NCI-H2029 (cell line): Measurements from ENCODE around the gene LMNB1.
"Not testable (repeated sequence)": the region's sequence is repeated elsewhere in the genome, so short reads cannot be mapped to it uniquely, and the experiment has no call there.

Source experiments
- DNase-seq: peaks from one replicate; lab custom pipeline; 2025; lab: John Stamatoyannopoulos, UW

Gene LMNB1

DNA sequence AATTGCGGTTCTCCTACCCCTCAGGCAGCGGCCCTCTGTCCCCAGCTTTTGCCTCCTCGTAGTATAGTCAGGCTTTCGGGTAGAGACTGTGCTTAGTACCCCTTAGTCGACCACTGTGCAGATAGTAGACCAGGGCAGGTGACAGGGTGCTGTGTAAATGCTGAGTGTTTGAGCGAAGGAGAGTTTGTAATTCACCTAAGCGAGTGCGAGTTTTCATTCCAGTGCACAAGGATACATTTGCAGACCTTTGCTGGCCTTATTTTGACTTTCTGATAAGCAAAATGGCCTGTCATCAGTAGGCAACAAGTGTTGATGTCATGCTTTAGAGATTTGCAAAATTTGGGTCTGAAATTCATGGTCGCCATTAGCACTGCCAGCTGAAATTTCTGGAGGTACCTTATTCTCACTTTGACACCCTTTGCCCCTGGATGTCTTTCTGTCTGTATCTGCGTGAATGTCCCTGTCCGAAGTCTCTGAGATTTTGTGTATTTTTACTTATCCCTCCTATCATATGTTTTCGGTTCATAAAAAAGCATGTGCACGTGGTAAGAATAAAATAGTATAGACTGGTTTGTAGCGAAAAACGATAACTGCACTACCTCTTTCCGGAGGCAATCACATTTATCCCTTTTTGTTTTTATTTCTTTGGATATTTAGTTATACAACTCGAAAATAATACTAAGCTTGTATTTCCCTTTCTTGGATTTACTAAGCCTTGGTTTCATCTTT, 1.9 kb downstream of the LMNB1 start:
- DNase-seq: no peak

DNA sequence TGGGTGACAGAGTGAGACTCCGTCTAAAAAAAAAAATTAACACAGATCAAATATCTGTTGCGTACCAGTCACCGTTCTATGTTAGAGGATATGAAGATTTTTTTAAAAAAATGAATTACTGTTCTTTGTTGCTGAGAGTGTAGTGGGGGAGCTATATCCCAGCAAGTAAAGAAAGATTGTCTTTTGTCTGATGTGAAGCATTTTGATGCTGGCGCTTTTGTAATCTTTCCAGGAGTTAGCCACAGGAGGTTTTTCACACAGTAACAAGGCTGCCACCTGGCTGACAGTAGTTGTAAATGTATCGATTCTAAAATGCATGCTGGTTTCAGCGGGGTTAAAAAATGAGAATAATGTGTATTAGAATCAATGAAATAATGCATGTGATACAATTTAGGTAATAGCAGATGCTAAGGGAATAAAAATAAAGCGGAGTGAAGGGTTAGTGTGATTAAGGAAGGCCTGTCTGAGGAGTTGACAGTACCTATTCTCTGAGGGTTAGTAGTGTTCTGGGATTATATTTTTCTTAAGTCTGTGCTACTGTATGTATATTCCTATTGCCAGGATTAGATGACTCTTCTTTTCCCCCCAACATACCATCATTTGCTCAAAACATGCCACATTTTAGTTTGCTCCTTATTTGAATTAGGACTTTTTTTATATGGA, 3.4 kb downstream of the LMNB1 start:
- DNase-seq: peak; percentile 11

DNA sequence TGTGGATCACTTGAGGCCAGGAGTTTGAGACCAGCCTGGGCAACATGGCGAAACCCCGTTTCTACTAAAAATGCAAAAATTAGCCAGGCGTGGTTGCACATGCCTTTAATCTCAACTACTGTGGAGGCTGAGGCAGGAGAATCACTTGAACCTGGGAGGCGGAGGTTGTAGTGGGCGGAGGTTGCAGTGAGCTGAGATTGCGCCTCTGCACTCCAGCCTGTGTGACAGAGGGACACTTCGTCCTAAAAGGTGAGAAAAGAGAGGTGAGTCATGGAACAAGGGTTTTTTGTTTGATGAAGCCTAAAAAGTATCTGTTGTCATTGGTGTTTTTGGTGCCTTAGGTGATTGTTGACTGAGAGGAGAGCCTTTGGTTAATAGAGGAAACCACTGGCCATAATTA, 11.5 kb downstream of the LMNB1 start:
- DNase-seq: not testable (repeated sequence)

DNA sequence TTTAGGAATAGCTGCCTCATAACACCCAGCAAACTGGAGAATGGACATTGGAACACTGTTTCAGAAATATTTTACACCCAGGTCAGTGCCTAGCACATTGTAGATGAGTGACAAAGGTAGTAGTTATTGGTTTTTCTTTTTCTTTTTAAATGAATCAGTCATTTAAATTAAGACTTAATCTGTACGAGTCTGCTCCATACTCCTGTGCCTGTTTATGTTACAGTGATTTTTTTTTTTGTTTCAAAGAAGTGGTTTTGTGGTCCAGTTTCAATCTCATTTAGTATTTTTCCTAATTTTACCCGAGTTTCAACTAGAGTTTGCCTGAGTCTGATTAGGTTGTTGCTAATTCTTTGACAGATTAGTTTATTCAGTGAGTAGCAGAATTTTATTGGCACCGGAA, 16.2 kb downstream of the LMNB1 start:
- no peak for DNase-seq

DNA sequence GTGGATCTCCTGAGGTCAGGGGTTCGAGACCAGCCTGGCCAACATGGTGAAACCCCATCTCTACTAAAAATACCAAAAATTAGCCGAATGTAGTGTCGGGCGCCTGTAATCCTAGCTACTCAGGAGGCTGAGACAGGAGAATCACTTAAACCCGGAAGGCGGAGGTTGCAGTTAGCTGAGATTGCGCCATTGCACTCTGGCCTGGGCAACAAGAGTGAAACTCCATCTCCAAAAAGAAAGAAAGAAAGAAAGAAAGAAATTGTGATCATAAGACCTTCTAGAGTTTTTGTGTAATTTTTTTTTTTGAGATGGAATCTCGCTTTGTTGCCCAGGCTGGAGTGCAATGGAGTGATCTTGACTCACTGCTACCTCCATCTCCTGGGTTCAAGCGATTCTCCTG, 16.7 kb downstream of the LMNB1 start:
- not testable (repeated sequence) for DNase-seq

DNA sequence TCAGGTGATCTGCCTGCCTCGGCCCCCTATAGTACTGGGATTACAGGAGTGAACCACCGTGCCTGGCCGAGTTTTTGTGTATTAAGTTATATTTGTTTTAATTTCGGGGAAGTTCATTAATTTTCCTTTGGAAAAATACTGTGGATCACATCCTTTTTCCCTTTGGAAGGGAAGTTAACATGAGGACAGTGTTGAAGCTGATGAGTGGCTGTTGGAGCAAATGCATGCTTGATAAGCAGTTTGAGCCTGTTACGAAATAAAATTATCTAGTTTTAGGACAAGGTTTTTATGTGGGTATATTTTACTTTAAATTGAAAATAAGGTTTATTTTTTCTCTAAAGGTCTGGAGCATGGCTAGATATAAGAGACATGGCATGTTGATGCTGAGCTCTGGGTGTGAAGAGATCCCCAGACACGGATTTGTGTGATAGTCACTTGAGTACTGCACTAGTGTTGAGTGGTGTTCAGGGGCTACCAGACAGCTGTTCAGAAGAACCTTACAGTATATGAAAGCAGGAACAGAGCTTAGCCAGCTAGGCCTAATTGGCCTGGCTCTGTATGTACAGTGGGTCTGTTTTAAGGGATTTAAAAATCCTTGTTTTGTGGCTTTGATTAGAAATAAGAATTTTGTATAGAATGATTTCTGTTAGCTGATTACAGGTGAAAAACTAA, 17.4 kb downstream of the LMNB1 start:
- DNase-seq: peak; percentile 19

DNA sequence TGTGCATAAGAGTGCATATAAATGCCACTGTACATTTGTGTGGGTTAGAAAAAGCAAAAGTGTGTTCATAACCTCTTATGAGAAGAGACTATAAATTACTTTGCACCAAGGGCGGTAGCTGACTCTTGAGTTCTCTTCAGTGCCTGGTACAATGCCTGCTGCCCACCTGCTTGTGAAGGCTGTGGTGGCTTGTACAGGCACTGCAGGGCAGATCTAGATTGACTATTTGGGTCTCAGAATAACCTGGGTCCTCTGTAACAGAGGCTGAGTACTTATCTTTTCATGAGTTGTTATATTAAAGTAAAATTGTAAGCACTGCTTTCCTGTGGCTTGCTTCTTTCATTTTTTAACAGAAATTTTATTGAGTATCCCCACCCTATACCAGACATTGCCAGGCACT, 22.8 kb downstream of the LMNB1 start:
- no peak for DNase-seq

DNA sequence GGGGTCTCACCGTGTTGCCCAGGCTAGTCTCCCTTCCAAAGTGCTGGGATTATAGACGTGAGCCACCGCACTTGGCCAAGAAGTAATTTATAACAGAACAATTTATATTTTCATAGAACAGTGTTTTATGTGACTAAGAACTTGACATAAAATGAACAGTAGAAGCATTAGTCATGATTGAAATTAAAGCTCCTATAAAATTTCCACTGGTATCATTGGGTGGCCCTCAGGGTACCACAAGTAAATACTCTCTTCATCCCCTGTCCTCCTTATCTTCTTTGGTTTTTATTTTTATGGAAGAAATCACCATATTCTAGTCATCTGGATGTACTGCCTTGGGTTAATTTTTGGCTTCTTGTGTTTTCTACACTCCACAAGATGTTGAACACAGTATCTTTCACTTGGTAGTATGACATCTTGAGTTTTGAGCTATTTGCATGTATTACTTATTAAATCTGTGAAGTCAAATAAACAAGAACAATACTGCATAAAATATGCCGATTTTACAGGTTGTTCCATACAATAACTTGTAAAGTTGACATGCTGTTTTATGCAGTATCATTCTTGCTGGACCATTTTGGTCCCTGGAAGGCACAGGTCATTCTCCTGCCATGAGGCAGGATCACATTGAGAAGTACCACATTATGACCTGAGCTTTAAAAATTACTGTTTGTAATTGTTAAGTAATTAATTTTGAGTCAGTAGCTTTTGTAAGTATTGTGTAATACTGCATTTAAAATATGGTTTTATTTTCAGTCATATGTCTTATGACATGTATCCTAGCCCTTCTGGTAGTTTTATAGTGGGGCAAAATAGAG, 24.4 kb downstream of the LMNB1 start:
- DNase-seq: no peak

DNA sequence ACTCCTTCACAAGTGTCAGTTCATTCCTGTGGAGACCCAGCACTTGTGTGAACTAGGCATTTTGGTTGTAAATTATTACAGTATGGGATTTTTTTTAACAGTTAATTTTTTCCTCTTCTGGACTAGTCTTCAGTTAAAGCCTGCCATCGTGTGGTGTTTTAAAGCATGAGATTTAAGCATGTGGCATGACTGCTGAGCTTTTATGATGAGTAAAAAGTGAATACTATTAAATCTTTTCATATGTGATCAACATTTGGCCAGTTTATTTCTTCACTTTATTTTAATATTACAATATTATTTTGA, 25.0 kb downstream of the LMNB1 start:
- no peak for DNase-seq

DNA sequence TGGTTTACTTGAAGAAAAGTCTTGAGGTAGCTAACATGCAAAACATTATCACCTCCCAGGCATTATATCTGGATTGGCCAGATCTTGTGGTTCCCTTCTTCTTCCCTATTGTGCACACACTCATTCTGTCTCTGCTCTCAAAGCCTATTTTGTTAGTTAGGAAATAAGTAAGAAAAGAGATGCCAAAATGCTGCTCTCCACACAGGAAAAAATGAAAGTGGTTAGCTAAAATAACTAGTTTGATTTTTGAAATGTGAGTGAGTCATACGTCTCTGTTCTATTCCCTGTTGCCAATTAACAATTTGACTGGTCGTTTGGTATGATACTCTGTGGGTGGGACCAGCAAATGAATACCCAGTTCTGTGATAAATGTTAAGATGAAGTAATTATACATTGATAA, 28.1 kb downstream of the LMNB1 start:
- no peak for DNase-seq

DNA sequence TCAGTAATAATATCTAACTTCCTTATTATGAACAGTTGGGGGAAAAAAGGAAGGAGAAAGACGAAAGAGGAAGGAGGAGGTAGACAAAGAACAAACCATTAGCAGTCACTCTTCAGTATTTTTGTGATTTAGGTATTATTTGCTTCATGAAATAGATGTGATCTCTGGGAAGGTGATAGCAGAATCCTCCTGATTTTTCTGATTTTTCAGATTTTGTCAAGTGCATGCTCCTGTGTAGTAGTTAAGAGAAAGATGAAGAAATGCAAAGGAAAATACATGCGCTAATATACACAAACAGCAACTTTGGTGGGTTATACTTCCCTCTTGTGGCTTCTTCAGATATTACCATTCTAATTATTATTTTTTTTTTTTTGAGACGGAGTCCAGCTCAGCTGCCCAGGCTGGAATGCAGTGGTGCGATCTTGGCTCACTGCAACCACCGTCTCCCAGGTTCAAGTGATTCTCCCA, 31.6 kb downstream of the LMNB1 start:
- no peak for DNase-seq

DNA sequence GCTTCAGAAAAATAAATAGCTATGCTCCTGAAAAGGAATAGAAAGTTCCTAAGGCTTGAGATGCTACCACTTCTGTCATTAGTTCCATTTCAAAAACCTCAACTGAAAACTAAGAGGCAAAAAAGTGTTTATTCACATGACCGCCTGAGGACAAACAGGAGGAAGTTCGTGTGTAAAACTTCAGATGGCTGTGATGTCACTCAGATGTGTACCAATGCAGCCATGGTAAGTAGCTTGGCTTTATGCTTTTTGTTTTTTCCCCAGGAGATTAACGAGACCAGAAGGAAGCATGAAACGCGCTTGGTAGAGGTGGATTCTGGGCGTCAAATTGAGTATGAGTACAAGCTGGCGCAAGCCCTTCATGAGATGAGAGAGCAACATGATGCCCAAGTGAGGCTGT, 33.0 kb downstream of the LMNB1 start:
- no peak for DNase-seq

DNA sequence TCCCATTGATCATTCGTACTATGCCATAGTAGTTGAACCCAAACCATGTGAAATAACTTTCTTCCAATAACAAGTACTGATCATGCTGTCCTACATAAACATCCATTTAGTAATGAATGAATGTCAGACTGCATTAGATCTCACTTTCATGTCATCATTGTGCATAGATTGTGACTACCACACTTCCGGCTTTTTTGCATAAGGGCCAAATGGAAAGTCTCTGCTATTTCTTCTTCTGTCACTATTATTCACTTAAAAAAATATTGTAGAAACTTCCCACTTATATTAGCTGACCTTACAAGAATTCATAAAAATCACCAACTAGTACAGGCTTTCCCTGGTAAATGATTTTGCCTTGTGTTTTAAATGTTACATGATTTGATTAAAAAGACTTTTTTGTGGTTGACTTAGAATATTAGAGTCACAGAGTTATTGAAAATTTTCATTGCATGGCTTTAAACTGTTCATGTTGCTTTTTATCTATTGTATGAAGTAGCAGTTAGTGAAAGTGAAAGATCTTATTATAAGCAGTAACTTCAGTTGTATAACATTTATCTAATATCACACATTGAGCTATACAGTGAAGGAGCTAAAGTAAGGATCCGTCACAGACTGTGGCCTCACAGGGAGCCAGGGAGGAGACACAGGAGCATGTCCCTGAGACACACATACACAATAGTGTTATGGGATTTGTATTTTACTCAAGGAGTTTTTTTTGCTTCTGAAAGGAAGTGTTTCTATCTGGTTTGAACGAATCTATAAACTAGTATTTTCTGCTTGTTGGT, 33.9 kb downstream of the LMNB1 start:
- DNase-seq: no peak

DNA sequence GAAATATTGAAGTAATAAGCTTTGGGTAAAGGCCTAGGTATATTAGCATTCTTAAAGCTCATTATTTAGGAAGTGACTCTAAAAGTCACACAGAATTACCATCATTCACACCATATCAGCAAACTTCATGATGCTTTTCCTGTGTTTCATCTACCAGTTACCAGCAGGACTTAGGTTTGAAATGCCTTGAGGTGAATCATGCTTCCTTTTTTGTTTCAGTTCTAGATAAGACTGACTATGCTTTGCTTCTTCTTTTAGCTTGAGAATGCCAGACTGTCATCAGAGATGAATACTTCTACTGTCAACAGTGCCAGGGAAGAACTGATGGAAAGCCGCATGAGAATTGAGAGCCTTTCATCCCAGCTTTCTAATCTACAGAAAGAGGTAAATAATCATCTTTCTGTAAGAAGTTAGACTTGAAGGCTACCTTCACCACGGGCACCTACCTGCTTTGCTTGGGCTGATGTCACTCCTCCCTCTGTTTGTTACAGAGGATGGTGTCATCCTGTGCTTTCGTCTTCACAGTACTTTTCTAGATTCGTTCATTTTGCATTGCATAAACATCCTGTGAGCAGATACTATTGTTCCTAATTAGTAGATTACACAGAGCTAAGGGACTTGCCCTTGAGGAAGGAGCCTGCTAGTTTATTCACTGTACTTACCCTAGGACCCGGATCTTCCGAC, 34.7 kb downstream of the LMNB1 start:
- DNase-seq: no peak

DNA sequence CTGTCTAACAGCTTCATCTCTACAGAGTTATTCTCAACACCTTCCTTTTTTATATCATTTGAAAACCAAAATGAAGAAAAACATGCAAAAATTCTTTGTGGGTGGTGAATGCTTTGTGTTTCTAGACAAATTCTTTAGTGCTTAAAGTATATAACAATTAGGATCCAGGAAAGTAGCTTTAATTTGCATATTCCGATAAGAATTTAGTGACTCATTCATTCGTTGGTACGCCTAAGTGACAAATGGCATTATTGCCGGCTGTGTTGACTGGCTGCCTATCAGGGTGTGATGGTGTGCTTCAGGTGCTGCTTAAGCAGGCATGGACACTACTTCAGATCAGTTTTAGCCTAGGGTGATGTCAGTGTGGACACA, 35.2 kb downstream of the LMNB1 start:
- no peak for DNase-seq

DNA sequence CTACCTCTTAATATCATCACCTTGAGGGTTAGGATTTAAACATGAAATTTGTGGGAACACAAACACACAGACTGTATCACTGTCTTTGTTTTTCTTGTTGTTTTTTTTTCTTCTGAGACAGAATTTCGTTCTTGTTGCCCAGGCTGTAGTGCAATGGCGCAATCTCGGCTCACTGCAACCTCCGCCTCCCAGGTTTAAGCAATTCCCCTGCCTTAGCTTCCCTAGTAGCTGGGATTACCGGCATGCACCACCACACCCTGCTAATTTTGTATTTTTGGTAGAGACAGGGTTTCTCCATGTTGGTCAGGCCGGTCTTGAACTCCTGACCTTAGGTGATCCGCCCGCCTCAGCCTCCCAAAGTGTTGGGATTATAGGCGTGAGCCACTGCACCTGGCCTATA, 36.9 kb downstream of the LMNB1 start:
- DNase-seq: not testable (repeated sequence)

DNA sequence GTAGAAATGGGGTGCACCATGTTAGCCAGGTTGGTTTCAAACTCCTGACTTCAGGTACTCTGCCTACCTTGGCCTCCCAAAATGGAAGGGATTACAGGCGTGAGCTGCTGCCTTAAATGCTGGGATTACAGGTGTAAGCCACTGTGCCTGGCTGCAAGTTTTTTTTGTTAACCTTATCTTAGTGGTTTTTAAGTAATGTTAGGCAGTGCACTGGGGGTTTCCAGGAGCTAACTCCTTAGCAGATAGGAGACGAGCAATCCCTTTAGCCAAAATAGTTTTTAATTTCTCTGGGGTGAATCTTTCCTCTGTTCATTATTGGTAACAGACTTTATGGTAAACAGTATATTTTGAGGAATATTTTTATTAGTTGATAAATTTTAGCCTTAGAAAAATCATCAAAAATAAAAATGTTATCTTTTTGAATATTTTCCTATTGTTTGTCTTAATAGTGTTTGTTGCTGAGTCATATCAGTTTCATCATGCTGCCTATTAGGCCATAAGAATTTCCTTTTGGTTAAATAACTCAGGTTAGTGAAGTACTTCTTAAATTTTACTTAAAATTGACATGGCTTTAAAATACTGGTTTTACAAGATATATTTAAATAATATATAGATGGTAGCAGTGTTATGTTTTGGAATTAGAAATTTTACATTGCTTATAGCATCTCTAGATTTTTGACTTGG, 37.9 kb downstream of the LMNB1 start:
- DNase-seq: no peak

DNA sequence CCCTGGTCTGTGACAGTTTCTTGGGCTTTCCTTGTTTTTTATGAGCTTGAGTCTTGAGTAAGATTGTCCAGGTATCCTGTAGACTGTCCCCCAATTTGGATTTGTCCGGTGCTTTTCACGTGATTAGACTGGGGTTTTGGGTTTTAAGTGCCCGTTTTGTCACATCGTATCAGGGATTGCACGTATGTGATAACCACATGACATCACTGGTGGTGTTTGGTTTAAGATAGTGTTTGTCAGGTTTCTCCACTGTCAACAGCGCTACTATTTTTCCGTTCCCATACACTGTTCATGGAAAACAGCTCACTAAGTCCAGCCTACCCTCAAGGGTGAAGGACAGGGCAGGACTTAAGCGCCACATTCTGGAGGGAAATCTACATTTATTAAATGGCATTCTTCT, 39.7 kb downstream of the LMNB1 start:
- DNase-seq: no peak

DNA sequence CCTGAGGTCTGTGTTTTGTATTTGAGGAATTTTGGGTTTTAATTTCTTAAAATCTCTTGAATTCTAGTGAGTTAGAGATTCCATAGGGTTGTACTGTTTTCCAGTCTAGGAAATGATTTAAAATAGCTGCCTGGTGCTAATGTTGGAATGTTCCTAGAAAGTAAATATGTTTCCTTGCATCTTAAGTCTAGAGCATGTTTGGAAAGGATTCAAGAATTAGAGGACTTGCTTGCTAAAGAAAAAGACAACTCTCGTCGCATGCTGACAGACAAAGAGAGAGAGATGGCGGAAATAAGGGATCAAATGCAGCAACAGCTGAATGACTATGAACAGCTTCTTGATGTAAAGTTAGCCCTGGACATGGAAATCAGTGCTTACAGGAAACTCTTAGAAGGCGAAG, 41.8 kb downstream of the LMNB1 start:
- no peak for DNase-seq

DNA sequence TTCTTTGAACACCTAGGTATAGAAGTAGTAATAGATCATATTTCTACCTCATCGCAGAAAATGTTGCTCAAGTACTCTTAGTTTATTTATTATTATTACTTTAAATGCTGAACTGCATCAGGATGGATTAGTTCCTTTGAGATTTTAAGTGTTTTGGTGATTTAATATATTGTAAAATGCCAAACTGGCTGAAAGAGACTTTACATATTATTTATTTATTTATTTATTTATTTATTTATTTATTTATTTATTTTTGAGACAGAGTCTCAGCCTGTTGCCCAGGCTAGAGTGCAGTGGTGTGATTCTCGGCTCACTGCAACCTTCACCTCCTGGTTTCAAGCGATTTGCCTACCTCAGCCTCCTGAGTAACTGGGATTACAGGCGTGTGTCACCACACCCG, 42.3 kb downstream of the LMNB1 start:
- no peak for DNase-seq
